GM21717 (cell line): ENCODE data around the gene PNPLA8.
"Not testable (repeated sequence)": the region's sequence is repeated elsewhere in the genome, so short reads cannot be mapped to it uniquely, and the experiment has no call there.

Source experiments
- ATAC-seq: cut with Tn5 transposase; IDR thresholded peaks from one replicate; pipeline ENCODE4 v1.9.1; 2021; ENCODE audit warnings: mild to moderate bottlenecking, moderate library complexity; ENCODE audit not compliant: unreplicated experiment

PNPLA8 gene

DNA sequence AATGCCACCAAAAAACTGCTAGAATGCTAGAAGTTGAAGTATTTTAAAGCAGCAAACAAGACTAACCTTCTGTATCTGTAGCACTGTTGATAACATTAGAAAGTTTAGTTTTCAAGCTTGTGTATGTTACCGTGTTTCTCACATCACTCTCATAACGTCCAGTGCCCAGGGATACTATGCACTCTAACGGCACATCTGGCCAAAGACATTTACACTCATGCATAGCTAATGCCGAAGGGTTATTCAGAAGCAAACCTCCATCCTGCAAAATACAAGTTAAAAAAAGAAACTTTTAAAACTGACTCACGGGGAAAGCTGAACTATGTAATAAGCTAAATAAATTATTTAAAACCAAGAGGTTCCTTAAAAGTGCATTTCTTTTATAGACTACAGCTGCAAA, 46.8 kb downstream of the PNPLA8 start:
- ATAC-seq: no peak

DNA sequence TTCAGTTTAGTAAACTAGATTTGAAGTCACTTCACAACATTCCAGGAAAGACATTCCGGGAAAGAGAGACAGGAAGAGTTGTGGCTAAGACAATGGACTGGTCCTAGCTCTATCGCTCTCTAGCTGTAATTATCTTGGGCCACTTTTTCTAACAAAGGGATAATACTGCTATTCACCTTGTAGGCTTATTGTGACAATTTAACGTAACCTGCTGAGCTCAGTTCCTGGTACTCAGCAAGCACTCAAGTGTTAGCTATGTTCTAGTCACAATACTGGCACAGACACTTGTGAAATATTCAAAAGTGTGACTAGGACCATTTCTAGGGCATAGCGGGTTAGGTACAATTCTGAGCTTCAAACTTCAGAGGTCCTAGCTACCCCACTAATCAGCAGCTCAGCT, 57.7 kb downstream of the PNPLA8 start:
- no peak for ATAC-seq

- no peak for ATAC-seq
Measured at GRCh38 chr7:108467391-108467790, 58.5 kb downstream of the PNPLA8 start.

GRCh38 chr7:108466322-108466721, 59.6 kb downstream of the PNPLA8 start:
- ATAC-seq: not testable (repeated sequence)

DNA sequence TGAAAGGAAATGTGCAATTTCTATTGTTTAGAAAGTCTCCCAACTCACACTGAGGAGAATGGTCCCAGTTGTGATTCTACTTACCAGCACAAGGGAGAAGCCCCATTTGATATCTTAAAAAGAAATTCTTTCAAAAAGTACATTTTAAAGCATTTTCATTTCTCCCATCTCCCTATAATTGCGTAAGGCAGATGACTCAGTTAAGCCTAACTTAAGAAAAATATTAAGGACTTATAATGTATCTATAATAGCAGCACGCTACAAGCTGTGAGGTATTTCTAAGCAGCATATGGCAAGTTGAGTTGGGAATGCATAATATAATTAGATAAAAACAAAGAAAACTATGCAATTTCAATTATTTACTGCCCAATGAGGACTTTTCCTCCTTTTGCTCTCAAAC, 61.2 kb downstream of the PNPLA8 start:
- no peak for ATAC-seq

- no peak for ATAC-seq
Measured at GRCh38 chr7:108463613-108464012, 62.3 kb downstream of the PNPLA8 start.

- no peak for ATAC-seq
Measured at GRCh38 chr7:108461840-108462239, 64.1 kb downstream of the PNPLA8 start.

DNA sequence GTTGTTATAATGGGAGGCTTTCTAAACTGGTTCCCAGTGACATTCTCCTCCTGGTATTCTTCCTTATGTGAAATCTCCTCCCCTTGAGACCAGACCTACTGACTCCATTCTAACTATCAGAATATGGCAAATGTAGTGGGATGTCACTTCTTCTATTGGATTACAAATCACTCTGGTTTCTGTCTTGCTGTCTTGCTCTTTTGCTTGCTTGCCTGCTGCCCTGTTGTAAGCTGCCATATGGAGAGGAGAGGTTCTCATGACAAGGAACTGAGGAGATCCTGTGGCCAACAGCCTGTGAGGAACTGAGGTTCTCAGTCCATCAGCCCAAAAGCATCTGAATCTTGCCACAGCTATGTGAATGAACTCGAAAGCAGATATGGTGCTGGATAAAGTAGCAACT, 65.0 kb downstream of the PNPLA8 start:
- no peak for ATAC-seq

GRCh38 chr7:108459922-108460551, 65.9 kb downstream of the PNPLA8 start:
- ATAC-seq: peak; percentile 38

GRCh38 chr7:108457871-108458270, 68.1 kb downstream of the PNPLA8 start:
- ATAC-seq: no peak

DNA sequence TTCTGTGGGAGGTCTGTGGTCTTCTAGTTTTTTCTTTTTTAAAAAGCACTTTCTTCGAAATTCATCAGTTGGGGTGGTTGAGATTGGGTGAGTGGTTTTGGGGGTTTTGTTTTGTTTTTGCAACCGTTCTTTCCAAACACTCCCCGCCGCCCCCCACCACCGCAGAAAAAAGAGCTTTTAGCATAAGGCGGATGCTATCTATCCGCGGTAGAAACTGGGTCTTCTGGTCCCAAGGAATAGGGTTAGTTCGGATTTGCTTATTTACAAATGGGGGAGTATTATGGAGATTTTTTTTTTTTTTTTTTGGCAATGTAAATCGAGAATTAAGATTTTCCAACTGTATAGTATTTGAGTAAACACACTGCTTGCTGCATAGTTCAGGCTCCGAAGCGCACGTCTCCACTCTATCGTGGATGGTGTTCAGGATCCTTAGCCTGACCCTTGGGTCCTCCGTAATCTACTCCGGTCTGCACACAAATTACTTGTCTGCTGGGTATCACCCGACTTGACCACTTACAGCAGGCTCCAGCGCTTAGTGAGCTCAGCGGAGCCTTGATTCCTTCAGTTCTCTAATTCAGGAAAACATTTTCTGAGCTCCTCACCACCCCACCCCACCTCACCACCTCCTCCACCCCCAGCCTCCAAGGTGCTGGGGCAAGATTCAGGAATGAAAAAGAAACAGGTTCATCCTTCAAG, 68.9 kb downstream of the PNPLA8 start:
- ATAC-seq: no peak

GRCh38 chr7:108455998-108456677, 69.8 kb downstream of the PNPLA8 start, which contains the start of gene NRCAM:
NRCAM (minus strand) TSS chr7:108456436; CDS start chr7:108240064, 216,372 bp downstream.
- no peak for ATAC-seq

DNA sequence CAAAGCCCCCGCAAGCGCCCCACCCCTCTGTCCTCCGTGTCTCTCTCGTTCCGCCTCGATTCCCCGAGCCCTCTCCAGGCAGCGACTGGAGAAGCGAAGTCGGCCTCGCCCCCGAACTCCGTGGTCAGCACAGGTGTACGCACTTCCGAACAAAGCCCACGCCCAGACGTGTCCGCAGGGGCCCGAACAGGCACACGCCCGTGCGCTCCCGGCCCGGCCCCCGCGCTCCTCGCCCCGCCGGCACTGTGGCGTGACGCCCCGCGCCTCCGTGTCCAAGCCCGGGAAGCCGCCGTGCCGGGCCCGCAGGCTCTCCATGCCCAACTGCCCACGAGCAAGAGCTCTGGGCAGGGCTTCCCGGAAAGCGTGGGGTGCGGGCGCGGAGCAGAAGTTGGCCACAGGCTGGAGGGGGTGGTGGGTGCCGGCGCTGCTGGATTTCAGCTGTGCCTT, 70.4 kb downstream of the PNPLA8 start:
- ATAC-seq: no peak

DNA sequence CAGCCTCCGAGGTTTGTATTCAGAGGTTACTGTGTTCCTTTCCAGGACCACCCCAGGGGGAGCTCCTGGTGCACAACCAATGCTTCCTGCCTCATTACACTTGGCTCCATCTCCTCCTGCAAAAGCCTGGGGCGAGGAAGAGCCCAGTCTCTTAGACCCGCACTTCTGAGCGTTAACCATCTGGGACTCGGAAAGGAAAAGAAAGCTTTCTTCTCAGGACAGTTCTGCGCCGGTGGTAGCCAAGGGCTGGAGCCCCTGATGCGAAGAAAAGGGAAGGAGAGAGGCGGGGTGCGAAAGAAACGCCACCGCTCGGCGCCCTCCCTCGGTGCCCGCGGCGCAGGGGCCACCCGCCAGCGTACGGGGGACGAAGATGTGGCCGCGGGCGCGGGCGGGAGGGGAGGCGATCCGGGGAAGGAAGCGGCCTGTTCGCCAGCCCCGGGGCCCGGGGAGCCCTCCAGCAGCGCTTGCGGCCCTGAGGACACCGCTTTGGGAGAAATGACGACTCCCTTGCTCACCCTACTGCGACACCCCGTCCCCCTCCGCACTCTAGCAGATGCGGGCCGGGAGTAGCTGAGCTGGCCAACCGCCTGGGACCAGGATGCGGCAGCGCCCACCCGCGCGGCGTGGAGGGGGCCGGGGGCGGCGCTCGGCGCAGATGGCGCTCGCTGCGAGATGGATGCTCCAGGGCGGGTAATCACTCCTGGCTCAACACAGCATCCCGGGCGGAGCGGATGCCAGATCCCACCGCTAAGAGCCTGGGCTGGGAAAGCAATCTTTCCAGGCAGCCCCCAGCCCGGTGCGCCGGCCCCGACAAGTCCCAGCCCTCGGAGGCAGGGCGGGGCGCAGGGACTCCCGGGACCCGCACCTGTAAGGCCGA, 71.0 kb downstream of the PNPLA8 start:
- no peak for ATAC-seq

DNA sequence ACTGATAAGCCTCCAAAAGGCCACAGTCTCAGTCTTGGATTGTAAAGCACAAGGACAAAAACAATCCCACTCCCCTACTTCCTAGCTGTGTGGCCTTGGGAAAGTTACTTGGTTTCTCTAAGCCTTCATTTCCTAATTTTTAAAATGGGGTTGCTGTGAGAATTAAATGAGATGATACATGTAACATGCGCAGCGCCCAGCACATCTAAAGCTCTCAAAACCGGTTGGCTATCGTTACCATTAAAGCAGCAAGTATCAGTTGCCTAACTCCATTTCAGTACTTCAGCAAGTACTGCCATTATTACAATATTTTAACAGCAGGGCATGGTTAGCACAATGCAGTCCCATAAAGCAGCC, 71.6 kb downstream of the PNPLA8 start:
- ATAC-seq: no peak

GRCh38 chr7:108453320-108453719, 72.6 kb downstream of the PNPLA8 start:
- no peak for ATAC-seq

DNA sequence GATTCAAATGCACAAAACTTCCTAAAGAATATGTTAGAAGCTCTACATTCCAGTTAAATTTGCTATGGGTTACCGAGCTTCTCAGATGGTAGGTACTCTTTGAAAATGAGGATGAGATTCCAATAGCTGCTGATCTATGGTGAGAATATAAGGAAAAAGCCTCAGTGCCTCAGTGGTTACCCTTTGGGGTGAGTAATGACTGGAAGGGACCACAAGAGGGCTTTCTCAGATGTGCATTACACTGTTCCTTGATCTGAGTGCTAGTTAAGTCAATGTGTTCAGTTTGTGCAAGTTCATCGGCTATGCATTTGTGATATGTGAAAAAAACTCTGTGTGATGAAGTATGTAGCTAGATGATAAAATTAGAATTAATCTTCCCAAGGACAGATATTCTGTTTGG, 73.2 kb downstream of the PNPLA8 start:
- peak; percentile 43 for ATAC-seq

- no peak for ATAC-seq
Measured at GRCh38 chr7:108451296-108451848, 74.6 kb downstream of the PNPLA8 start.

- ATAC-seq: no peak
Measured at GRCh38 chr7:108450160-108450559, 75.8 kb downstream of the PNPLA8 start.

DNA sequence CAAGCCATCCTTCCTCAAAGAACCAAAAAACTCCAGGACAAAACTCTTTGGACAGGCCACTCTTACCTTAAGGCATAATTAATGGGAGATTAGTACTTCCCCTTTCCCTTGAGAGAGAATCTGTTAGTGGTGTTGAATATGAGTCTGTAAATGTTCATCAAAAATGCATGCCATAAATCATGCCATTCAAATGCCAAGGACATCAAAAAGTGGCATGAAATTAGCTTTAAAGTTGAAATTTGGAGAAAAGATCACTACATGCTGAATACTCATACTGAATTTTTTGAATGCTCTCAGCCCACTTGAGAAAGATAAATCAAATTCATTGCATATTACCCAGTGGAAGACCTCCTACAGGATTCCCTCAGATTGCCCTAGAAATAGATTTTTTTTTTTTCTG, 76.4 kb downstream of the PNPLA8 start:
- no peak for ATAC-seq
